Smooth muscle cell (in vitro differentiated cells): ENCODE results near the gene NXPH4. TPM values are rescaled to one million over a fixed set of nuclear protein-coding genes. Genes with fewer than 3 reads are reported as not detected.

ENCODE experiments used
- DNase-seq: peaks from one replicate; lab custom pipeline; 2025; ENCODE audit not compliant: unreplicated experiment; lab: John Stamatoyannopoulos, UW
- H2AFZ ChIP-seq: fragments of 200-600 bp; sonication (generic); 2 replicates; pipeline ENCODE4 v1.6.0; 2016; ENCODE audit warnings: antibody characterized with exemption, low read depth, mild to moderate bottlenecking
- H3F3A ChIP-seq: fragments of 200-600 bp; sonication (generic); 2 replicates; pipeline ENCODE4 v1.6.0; 2017; ENCODE audit warnings: antibody characterized with exemption, low read depth
- H3K27ac ChIP-seq: fragments of 200-600 bp; sonication (generic); 2 replicates; pipeline ENCODE4 v1.5.1; 2016; ENCODE audit warnings: low read depth, mild to moderate bottlenecking
- H3K27me3 ChIP-seq: fragments of 200-600 bp; sonication (generic); 2 replicates; pipeline ENCODE4 v1.6.1; 2016; ENCODE audit warnings: low read depth, mild to moderate bottlenecking
- H3K36me3 ChIP-seq: fragments of 200-600 bp; sonication (generic); 2 replicates; pipeline ENCODE4 v1.5.1; 2016; ENCODE audit warnings: low read depth
- H3K4me1 ChIP-seq: fragments of 200-600 bp; sonication (generic); 2 replicates; pipeline ENCODE4 v1.5.1; 2016; ENCODE audit warnings: low read depth
- H3K4me2 ChIP-seq: fragments of 200-600 bp; sonication (generic); 2 replicates; pipeline ENCODE4 v1.6.0; 2016; ENCODE audit warnings: mild to moderate bottlenecking
- H3K4me3 ChIP-seq: fragments of 200-600 bp; sonication (generic); 2 replicates; pipeline ENCODE4 v1.5.1; 2016; ENCODE audit warnings: mild to moderate bottlenecking
- H3K79me2 ChIP-seq: fragments of 200-600 bp; sonication (generic); 2 replicates; pipeline ENCODE4 v1.6.0; 2016; ENCODE audit warnings: low read depth, mild to moderate bottlenecking
- H3K9ac ChIP-seq: fragments of 200-600 bp; sonication (generic); 2 replicates; pipeline ENCODE4 v1.6.0; 2016; ENCODE audit warnings: low read depth
- H3K9me3 ChIP-seq: fragments of 200-600 bp; sonication (generic); replicated peaks from 2 replicates; pipeline ENCODE4 v1.5.1; 2016; ENCODE audit warnings: low read depth
- H4K20me1 ChIP-seq: fragments of 200-600 bp; sonication (generic); 2 replicates; pipeline ENCODE4 v1.6.0; 2016; ENCODE audit warnings: low read depth
- WGBS: methylation state at CpG from one replicate; pipeline ENCODE4 v1.1.7; 2016; ENCODE audit warnings: low lambda C conversion rate; 5-methylcytosine and 5-hydroxymethylcytosine counted together
- polyA plus RNA-seq: library from polyadenylated mRNA; unstranded; fragments of >200 nt; fragmentation: Nextera tagmentation; extraction: Ambion mirVana; gene quantifications from 2 replicates; pipeline ENCODE4 v1.2.1, GENCODE V29; 2016
- total RNA-seq: library from RNA; depleted of rRNA; stranded (reverse); fragments of >200 nt; gene quantifications from 2 replicates; pipeline ENCODE4 v1.2.3, GENCODE V29; 2014
- TF ChIP-seq, protein P1 (sequence below): fragments of 200-600 bp; sonication (generic); IDR thresholded peaks from 2 replicates; pipeline ENCODE4 v1.5.1; 2017; ENCODE audit warnings: borderline replicate concordance, mild to moderate bottlenecking, antibody characterized with exemption; ENCODE audit not compliant: insufficient read depth, poor library complexity, severe bottlenecking

Gene NXPH4
- total and polyA plus RNA-seq, 2 experiments from 2014 or later: 3.9 to 10.7 TPM

DNA sequence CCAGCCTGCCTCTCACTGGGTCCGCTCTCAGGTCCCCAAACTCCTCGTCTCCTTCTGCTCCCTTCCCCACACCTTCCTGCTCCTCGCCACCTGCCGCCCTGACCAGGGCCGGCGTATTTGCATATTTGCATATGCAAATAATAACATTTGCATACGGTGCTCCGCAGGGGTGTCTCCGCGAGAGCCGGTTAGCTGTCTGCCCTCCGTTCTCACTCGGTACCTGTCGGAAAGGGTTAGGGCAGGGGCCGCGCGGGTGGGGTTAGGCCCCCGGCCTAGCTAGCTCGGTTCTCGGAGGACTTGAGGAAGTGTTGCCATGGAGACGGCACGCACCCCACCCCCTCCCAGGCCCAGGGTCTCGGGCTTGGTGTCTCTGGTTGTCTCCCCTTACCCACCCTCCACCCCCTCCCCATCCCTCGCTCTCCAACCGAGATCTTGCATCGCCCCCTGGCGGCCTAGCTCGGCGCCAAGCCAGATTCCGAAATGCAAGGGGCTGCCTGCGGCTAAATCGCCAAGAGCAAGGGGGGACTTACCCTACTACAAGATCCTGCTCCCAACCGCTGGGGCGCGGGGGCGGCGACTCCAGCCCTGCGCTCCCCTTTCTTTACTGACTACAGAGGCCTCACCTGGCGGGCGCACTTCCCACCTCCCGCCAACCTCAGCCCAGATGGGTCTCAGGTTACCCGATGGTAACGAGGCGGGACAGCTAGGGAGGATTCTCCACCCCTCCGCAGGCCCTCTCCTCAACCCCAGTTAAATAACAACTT is 26.3 kb downstream of the NXPH4 start:
- no peak overlapping the region for H3K27ac ChIP-seq
- peak; percentile 30 for DNase-seq
- H3K79me2 ChIP-seq: no peaks in the 10 kb centered on the region
- H3K9me3 ChIP-seq: no peaks in the 10 kb centered on the region
- peak overlapping the region; percentile 1 for H3K9ac ChIP-seq
- no peak overlapping the region for H2AFZ ChIP-seq
- peaks cover 35% of the 10 kb centered on the region for H4K20me1 ChIP-seq
- WGBS: 3% methylated on average over 40 of the region's 45 CpGs
- peak overlapping the region; percentile 57 for H3K4me3 ChIP-seq
- peak overlapping the region; percentile 99 for H3K4me2 ChIP-seq
- peaks cover 29% of the 10 kb centered on the region for H3K4me1 ChIP-seq
- TF ChIP-seq, protein P1, sequence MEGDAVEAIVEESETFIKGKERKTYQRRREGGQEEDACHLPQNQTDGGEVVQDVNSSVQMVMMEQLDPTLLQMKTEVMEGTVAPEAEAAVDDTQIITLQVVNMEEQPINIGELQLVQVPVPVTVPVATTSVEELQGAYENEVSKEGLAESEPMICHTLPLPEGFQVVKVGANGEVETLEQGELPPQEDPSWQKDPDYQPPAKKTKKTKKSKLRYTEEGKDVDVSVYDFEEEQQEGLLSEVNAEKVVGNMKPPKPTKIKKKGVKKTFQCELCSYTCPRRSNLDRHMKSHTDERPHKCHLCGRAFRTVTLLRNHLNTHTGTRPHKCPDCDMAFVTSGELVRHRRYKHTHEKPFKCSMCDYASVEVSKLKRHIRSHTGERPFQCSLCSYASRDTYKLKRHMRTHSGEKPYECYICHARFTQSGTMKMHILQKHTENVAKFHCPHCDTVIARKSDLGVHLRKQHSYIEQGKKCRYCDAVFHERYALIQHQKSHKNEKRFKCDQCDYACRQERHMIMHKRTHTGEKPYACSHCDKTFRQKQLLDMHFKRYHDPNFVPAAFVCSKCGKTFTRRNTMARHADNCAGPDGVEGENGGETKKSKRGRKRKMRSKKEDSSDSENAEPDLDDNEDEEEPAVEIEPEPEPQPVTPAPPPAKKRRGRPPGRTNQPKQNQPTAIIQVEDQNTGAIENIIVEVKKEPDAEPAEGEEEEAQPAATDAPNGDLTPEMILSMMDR: peak; percentile 74
- no peaks in the 10 kb centered on the region for H3K36me3 ChIP-seq
- H3F3A ChIP-seq: no peaks in the 10 kb centered on the region
- H3K27me3 ChIP-seq: peaks cover 18% of the 10 kb centered on the region

DNA sequence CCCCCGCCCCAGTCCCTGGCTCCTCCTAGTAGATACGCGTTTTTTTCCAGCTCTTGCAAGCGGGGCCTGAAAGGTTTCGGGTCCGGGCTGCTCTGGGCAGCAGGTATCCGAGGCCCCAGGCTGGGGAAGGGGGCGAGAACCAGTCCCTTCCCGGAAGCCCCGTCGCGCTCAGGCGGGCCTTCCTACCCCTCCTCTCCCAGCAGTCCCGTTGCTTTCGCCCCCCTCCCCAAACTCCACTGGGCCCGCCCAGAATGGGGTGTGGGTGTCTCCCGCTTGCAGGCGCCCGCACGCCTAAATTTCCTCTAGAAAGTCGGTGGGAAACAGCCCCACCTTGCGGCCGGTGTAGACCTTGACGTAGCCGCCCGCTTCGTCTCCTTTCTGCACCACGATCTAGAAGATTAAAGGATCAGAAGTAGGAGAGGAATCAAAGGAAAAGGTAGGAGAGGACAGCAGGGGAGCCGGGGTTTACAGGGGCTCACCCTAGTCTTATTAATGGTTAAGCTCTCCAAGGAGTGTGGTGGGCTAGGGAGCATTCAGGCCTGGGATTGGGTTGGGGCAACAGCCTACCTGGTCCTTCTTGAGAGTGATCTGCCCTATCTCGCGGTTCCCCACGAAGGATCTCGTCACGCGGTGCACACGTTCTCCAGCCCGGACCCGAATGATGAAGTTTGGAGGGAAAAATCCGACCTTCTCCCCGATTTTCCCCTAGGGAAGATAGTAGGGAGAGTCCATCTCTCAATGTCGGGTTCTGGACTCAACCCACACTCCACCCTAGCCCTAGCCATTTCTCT is 27.1 kb downstream of the NXPH4 start:
- no peaks in the 10 kb centered on the region for H3K36me3 ChIP-seq
- peaks cover 35% of the 10 kb centered on the region for H4K20me1 ChIP-seq
- H3K4me3 ChIP-seq: peak overlapping the region; percentile 57
- 19% methylated on average over 39 of the region's 41 CpGs for WGBS
- H2AFZ ChIP-seq: no peak overlapping the region
- peak overlapping the region; percentile 1 for H3K9ac ChIP-seq
- TF ChIP-seq, protein P1: peak; percentile 75
- no peaks in the 10 kb centered on the region for H3F3A ChIP-seq
- H3K4me2 ChIP-seq: peak overlapping the region; percentile 99
- DNase-seq: peak; percentile 39
- H3K27ac ChIP-seq: no peak overlapping the region
- H3K9me3 ChIP-seq: no peaks in the 10 kb centered on the region
- peaks cover 29% of the 10 kb centered on the region for H3K4me1 ChIP-seq
- no peaks in the 10 kb centered on the region for H3K79me2 ChIP-seq
- H3K27me3 ChIP-seq: peaks cover 18% of the 10 kb centered on the region

DNA sequence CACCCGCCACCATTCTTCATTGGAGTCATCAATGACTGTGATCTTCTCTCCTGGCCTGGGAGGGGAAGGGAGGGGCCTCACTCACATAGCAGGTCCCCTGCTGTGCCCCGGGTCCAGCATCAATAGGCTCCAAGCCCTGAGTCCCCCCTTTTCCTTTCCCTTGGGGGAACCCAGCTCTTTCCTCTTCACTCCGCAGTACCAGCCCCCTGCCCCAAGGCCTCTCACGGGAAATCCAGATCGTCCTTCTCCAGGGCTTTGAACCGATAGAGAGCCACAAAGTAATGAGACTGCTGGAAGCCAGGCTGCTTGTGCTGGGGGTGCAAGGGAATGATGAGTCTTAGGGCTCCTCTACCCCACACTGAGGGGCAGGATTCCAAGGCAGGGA is 27.7 kb downstream of the NXPH4 start:
- H4K20me1 ChIP-seq: peaks cover 35% of the 10 kb centered on the region
- no peaks in the 10 kb centered on the region for H3K9me3 ChIP-seq
- H3F3A ChIP-seq: no peaks in the 10 kb centered on the region
- no peaks in the 10 kb centered on the region for H3K36me3 ChIP-seq
- H3K4me2 ChIP-seq: no peak overlapping the region
- no peak overlapping the region for H3K9ac ChIP-seq
- WGBS: 84% methylated on average over 6 of the region's 6 CpGs
- H3K4me3 ChIP-seq: no peak overlapping the region
- H3K4me1 ChIP-seq: peaks cover 28% of the 10 kb centered on the region
- H2AFZ ChIP-seq: no peak overlapping the region
- no peak overlapping the region for H3K27ac ChIP-seq
- TF ChIP-seq, protein P1: no peak
- peaks cover 18% of the 10 kb centered on the region for H3K27me3 ChIP-seq
- no peak for DNase-seq
- H3K79me2 ChIP-seq: no peaks in the 10 kb centered on the region
